HG03060 (cell line): Measurements from ENCODE around the gene MUSTN1.

Experiments
- ATAC-seq: cut with Tn5 transposase; IDR thresholded peaks from one replicate; pipeline ENCODE4 v1.9.1; 2021; ENCODE audit warnings: low read depth, moderate number of reproducible peaks; ENCODE audit not compliant: unreplicated experiment

The MUSTN1 gene

DNA sequence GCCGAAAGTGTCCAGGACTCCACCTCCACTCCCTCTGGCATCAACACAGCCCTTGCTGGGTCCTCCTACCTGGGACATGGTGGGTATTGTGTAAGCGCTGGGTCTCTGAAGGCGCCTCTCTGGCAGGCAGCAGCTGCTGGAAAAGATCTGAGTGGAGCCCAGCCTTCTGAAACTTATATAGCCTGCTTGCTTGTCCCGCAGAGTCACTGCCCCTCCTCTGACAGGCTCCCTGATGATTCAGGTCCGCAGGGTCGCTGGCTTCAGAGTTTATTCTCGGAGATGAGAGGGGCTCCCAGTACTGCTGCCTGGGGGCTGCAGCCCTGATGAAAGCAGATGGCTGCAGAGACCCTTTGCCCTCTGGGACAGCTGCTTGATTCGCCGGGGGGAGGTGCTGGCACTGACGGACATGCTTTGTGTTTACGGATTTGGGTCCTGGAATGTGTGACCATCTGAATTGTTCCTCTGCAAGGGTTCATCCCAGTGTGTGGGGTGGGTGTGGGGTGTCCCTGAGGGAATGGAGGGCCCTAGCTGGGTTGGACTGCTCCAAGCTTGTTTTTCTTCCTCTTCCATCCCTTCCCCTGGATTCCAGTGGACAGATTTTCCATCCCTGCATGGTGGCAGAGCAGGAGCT is at the start of gene MUSTN1:
MUSTN1 (minus strand) TSS at position 149 of the 631 bp plus-strand sequence; CDS start at position 78, 71 bp downstream.
- ATAC-seq = no peak

DNA sequence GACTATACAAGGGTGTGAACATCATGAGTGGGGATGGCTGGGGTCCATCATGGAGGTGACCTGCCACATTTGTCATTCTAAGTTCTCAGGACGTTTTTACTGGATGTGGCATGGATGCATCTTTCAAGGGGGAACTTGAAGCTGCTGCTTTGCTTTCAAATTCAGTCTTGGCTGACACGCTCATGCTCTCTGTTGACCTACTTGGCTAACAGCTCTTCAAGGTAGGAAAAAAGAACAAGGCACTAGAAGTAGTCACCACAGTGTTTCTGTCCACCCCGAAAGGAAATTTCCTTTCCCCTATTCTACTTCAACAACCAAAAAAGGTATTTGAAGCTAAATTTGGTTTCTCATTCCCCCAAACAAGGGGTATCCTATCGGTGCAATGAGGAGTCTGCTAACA is 47.6 kb upstream of the MUSTN1 start:
- ATAC-seq = no peak

DNA sequence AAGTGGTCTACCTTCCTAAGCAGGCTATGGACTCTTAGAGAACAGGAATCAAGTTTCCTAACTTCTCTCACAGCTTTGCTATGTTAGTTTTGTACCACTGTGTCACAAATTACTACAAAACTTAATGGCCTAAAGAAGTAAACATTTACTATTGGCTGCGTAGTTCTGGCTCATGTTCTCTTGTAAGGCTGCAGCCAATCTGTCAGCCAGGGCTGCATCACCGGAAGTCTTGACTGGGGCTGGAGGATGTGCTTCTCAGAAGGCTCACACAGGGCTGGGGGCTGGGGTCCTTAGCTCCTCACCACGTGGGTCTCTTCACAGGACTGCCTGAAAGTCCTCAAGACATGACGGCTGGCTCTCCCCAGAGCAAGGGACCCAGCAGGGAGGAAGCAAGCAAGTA is 47.1 kb upstream of the MUSTN1 start:
- ATAC-seq = no peak

DNA sequence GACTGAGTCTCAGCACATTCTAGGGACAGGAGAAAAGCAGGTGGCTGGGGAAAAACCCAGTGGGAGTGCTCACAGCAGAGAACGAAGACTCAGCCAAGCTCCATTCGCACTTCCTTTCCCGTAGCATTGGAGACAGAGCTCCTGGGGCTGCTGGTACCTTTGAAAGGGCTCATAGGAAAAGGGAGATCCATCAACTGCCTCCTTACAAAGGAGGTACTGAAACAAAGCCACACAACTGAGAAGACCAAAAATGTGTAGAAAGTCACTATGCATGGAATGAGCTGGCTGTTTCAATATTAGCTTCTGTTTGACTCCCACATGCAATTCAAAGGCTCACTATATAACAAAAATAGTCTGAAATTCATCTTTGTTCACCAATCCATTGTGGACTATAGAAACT is 45.7 kb upstream of the MUSTN1 start:
- no peak for ATAC-seq

DNA sequence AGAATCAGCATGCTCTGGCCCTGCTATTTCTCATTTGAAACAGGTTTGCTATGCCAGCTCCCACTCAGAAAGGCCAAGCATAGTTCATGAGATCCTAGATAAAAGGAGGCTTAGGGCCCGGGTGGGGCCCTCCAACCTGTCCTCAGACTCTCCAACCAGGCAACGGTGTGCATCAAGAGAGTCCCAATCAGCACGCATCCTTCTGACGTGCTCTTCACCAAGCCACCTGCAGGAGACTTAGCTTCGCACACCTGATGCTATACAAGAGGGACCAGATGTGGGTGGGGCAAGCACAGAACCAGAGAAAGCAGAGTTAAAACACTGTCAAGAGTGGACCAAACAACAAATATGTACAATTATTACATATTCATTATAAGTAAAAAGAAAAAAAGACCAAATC is 45.2 kb upstream of the MUSTN1 start:
- no peak for ATAC-seq

DNA sequence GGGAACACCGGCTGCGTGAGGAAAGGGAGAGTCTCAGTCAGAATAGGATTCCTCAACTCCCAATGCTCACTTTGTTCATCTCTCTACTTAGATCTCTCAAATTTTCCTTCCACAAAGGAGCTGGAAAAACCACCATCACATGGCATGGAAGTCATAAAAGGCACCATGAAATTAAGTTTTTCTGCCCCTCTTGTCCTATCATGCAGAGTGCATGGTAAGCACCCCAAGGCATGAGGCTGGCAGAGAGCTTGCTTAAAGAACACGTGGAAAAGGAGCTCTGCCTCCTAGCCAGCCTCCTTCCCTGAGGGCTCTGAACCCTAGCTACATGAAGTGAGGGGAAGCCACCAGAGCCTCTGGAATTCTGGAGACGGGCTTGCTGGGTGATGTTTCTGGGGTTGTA is 44.8 kb upstream of the MUSTN1 start:
- no peak for ATAC-seq

DNA sequence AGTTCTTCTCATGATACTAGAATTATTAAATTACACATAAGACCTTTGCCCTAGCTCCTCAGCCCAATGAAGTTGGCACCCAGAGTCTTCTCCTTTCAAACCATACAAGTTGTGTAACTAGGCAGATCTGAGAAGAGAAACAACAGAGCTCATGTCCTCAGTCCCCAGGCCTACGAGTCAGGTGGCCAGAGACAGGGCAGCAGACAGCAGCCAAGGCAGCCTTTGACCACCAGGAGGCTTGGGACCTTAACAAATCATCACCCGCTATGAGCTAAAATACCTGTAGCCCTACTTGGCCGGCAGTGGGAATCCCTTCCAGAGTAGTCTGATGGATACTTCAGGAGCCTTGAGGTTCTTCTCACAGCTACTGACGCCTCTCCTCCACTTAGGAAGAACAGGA is 44.3 kb upstream of the MUSTN1 start:
- no peak for ATAC-seq

DNA sequence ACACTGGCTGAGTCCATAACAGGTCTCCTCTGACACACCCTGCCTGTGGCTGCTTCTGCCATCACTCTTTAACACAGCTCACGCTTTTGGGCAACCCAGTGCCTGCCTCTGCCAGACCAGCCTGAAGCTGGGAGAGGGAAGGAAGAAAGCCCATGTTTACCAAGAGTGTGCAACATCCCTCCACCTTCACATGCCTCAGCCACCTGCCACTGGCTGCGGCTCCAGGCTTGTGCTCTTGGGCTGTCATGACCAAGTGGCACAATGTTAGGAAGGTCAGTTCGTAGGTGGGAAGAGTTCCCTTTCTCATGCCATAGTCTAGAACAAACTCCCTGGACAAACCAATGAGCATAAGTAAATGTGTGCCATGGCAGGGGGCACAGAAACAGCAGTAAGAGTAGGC is 42.3 kb upstream of the MUSTN1 start:
- ATAC-seq = no peak

DNA sequence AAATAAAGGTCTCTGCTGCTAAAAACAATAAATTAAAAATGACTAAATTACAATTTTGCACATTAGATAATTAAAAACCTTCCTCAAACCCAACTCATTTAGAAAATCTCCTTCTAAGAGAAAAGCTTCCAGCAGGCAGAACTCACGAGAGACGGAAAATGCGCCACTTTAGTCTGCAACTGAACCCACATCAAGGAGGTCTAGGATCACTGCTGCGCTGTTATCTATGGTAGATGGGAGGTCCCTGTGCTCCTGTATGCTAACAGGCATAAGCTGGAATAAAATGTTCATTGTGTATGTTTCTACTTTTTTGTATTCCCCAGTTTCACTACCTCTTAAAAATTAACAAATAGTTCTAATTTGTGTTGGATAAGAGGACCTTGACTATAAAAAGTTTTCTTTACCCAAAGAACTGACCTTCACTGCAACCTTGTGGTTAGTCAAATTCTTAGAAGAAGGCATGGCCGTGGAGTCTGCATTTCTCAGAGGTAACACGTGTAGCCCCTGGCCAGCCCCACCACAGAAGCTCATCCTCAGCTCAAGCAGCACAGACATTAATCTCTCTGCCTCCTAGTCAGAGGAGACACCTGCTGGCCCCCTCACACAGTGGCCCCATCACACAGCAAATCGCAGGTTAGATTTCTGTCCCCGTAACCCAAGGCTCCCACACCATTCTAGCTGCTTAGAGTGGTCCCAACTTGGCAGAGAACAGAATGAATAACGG is 40.2 kb upstream of the MUSTN1 start:
- no peak for ATAC-seq

DNA sequence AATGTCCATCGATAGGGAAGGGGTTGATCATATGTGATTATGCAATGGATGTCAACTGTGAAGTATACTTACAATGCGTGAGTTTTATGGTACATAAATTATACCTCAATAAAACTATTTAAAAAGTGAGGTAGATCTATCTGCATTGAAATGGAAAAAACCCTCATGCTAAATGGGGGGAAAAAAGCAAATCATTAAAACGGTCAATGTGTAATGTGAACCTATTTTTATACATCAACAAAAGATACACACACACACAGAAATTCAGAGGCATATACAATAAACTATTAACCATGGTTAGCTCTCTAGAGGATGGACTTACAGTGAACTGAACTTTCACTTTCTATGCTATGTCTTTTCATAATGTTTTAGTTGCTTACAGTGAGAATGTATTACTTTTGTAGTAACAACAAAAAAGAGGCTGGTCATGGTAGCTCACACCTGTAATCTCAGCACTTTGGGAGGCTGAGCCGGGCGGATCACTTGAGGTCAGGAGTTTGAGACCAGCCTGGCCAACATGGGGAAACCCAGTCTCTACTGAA is 39.4 kb upstream of the MUSTN1 start:
- ATAC-seq = no peak

DNA sequence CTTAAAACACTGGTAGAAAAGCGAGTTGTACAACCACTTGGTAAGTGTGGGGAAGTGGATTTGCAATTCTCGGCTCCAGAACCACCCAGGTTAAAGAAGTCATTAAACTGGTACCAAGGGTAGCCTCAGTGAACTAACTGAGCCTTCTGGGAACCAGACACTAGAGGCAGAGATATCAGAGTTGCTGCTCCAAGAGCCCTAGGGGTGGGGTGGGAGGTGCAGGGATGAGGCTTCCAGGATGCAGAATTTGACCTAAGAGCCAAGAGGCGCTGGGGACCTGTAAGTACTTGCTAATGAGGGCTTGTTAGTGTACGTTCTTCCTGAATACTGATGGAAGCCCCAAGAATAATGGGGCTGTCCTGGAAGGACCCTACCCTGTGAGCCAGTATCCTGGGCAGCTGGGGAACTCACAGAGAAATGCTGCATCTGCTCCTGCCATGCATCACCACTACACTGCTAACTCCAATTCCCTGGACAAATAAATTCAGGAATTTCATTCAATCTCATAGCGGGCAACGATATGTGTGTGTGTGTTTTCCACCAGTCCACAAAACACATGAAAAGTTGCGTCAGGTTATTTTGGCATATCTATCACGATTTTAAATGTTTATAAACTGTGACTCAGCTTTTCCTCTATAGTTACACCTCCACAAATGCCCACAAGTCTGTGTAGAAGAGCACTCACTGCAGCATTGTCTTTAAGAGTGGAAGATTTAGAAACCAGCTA is 38.8 kb upstream of the MUSTN1 start:
- ATAC-seq = no peak

DNA sequence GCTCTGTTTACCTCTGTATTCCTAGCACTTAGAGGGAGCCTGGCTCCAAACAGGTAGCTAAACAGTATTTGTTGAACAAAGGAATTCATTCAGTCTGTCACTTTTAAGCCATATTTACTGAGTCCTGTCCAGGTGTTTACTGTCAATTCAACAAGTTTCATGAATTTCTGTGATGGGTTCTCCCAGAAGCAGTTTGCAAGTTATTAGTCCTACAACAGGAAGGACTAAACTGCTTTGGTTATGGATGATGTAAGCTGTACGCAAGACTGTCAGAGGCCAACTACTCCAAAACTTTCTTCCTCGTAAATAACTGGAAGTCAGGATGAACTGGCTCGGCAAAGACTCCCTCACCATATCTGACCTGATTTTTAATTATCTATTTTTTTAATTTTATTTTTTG is 37.4 kb upstream of the MUSTN1 start:
- no peak for ATAC-seq

DNA sequence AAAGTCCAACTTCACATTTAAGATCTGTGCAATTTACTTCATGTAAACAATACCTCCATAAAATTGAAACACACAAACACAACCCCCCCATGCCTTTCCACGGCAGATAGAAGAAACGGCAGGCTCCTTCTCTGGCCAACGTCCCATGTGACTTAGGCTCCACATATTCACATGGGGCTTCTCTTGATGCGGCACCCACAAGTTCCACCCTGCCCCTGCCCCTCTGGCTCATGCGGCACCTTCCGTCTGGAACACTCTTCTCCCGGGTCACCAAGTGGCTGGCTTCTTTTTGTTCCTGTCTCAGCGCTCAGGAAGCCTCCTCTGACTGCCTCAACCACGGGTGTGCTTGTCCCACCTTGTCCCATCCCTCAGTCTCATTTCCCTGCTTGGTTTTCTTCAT is 36.9 kb upstream of the MUSTN1 start:
- no peak for ATAC-seq

DNA sequence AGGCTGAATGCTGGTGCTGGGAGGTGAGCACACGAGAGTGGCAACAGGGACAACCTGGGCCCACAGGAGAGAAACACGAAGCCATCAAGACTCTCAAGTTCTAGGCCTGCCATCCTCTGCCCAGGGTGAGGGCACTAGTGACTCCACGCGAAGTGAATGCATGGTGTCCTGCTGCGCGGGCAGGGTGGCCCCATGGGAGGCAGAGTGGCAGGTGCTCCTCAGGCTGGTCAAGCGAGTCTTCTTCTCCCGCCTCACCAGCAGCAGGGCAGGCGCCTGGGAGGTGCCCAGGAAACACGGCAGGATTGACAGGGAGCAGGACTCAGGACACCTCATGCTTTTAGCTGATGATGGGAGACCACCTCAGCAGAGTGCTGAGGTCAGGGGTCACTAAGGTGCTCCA is 35.7 kb upstream of the MUSTN1 start:
- ATAC-seq = no peak

DNA sequence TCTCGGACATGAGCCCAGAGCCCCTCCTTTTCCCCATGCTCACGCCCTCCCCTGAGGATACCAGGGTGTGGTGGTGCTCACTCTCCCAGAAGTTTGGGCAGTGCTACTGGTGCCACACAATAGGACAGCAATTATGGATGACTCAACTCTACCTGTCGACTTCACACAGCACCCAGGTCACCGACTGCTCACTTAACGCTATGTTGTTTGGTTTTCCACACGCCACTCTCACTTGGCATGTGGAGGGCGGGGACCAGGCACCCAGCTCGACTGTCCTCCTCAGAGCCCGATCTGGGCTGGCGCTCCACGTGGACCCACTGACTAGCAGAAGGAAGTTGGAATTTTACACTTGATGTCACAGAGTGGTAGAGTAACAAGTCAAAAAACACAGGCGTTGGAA is 31.6 kb upstream of the MUSTN1 start:
- no peak for ATAC-seq

DNA sequence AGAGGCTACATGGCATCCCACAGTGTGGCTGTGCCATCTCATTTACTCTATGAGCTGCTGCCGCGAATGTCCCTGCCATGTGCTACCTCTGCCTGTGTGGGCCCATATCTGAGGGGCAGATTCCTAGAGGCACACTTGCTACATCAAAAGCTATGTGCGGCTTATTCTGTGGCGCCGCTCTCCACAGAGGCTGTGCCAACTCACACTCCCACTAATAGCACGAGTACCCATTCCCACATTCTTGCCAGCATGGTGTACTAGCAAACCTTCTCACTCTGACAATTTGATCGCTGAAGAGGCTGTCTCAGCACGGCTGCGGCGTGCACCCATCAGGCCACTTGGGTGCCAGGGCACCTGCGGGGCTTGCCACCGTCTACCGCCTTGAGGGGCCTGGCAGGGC is 31.2 kb upstream of the MUSTN1 start:
- no peak for ATAC-seq

DNA sequence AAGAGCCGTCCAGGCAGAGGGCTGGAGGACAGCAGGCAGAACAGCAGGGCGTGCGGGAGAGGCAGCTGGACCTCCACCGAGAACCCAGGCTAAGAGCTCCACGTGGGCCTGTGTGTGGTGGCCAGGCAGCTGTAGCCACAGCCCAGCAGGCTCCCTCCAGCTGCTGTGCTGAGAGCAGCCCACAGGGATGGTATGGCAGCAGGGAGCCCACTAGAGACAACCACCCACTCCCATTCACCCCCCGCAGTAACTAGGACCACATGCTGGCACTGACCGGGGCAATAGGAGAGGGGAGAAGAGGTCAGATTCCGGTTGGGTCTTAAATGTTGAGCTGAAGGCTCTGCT is 25.6 kb upstream of the MUSTN1 start:
- no peak for ATAC-seq

DNA sequence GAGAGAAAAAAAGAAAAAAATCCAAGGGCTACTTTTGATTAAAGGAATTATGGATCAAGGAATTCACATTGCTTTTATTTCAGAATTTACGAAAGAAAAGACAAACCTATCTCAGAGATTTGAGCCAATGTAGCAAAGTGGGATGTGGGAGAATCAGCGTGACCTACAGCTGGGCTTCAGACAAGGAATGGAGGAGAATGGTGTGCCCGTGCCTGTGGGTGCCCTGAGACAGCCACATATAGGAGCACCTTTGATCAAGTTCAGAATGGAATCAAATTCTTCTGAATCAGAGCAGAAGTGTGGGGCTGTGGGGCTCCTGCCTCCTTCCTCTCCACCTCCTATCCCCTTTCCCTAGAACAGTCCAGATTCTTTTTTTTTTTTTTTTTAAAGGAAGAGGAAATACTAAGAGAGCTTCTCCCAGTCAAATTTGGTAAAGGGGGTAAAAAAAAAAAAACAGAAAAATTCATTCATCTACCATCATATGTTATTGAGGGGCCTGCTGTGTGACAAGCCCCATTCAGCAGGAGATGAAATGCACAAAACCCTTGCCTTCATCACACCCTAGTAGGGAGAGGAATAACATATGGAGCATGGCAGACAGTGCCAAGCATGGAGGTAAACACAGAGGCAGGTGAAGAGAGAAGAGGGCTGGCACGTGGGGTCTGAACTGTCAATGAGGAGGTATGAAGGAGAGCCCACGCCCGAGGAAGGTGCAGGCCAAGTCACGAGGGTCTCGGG is 25.0 kb upstream of the MUSTN1 start:
- ATAC-seq = no peak

DNA sequence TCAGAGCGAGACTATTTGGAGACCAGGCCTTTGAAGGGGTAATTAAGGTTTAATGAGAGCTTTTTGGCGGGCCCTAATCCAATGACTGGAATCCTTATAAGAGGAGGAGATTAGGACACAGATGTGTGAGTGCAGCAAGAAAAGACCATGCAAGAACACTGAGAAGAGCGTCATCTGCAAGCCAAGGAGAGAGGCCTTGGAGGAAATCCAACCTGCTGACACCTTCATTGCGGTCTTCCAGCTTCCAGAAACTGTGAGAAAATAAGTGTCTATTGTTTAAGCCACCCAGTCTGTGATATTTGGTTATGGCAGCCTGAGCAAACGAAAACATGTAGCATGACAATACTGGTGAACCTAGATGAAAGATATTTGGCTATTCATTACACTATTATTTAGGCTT is 23.0 kb upstream of the MUSTN1 start:
- no peak for ATAC-seq

DNA sequence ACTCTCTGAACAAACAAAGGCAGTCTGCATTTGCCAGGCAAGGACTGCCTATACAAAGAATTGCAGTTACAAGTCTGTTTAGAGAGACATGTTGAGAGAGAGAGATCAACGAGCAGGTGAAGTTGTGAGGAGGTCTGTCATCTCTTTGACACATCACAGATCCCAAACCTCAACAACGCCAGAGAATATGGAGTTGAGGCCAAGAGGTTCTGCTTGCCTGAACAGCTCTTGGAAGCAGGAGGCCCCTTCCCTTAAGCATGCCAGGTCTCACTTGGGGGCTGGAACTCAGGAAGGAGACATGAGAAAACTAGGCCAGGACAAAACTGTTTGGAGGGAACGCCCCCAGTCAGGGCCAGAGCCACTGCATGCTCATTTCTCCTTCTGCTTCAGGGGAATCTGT is 22.3 kb upstream of the MUSTN1 start:
- ATAC-seq = no peak

DNA sequence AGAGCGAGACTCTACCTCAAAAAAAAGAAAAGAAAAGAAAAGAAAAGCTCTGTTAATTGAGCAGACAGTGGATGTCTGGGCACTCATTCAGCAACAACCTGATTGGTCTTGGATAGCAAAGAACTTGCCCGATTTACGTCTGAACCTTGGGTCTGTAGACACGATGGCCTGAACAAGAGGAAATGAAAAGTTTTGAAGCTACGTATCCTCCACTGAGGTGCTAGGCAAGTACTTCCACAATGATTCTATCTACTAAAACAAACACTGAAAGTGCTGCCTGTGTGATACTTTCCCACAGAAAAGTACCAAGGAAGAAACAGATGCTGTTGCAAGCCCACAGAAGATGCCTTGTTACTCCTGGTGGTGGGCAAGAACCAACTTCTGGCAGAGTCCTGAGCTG is 21.8 kb upstream of the MUSTN1 start:
- no peak for ATAC-seq
